Body of pancreas (tissue), 4 donors: ENCODE results near the gene CARHSP1. TPM values are rescaled to one million over a fixed set of nuclear protein-coding genes. Genes with fewer than 3 reads are reported as not detected.
A peak's percentile ranks its signal among the peaks of the same experiment; 100 is the strongest.

Experiments
- ATAC-seq: fragments of 150-250 bp; one replicate; pipeline ENCODE4 v1.9.1; 2016
- DNase-seq, 4 donors: peaks; one replicate each; pipeline ENCODE4 v3.0.0-alpha.2; 2019
- H3K27ac ChIP-seq, 4 donors: fragments of 200-600 bp; sonication (generic); 1 replicate in 3 of 4; 2 replicates in 1 of 4; pipeline versions ENCODE4 v1.5.1 to v1.6.1; 2016 to 2019; ENCODE audit warnings: mild to moderate bottlenecking in 1 of 4, mixed read lengths in 1 of 4, moderate library complexity in 1 of 4
- H3K27me3 ChIP-seq, 2 donors: fragments of 200-600 bp; sonication (generic); one replicate each; pipeline ENCODE4 v1.6.0; 2016; ENCODE audit warnings: mild to moderate bottlenecking in 1 of 2
- H3K36me3 ChIP-seq, 2 donors: fragments of 200-600 bp; sonication (generic); replicated peaks in 1 of 2; 2 replicates each; pipeline ENCODE4 v1.5.1; 2016; ENCODE audit warnings: low read depth in 2 of 2; ENCODE audit not compliant: insufficient read depth in 1 of 2
- H3K4me1 ChIP-seq: fragments of 200-600 bp; sonication (generic); one replicate; pipeline ENCODE4 v1.6.0; 2016
- H3K4me3 ChIP-seq, 2 donors: fragments of 200-600 bp; sonication (generic); 1 replicate in 1 of 2; 2 replicates in 1 of 2; pipeline ENCODE4 v1.5.1; 2016 to 2019
- H3K9me3 ChIP-seq, 3 donors: fragments of 200-600 bp; sonication (generic); 1 replicate in 2 of 3; 2 replicates in 1 of 3; pipeline ENCODE4 v1.5.1; 2016
- POLR2A ChIP-seq, 3 donors: fragments of 450-650 bp; IDR thresholded peaks; one replicate each; pipeline ENCODE4 v1.6.1; 2016; ENCODE audit warnings: antibody characterized with exemption in 3 of 3, mild to moderate bottlenecking in 2 of 3
- WGBS, 2 donors: methylation state at CpG; one replicate each; pipeline ENCODE4 v1.1.5; 2017; 5-methylcytosine and 5-hydroxymethylcytosine counted together
- intact Hi-C: fragments of 100-400 bp; cut with DNase I; formaldehyde crosslinking; loops from one replicate; pipeline ENCODE4 v1.15.1; 2023
- total RNA-seq, 2 donors: library from RNA; depleted of rRNA; stranded (reverse); fragments of >200 nt; gene quantifications; one replicate each; pipeline ENCODE4 v1.1.0, GENCODE V29; 2016
- TF ChIP-seq, protein P1 (sequence below), 7 experiments: fragments of 450-650 bp in 4 of 7; fragments of 200-600 bp in 3 of 7; sonication (generic) in 3 of 7; IDR thresholded peaks; one replicate each; pipeline ENCODE4 v1.5.1; 2016 to 2019; ENCODE audit warnings: antibody characterized with exemption in 7 of 7

CARHSP1 gene
- total RNA-seq, 2 donors from 2014 or later: 16.5 to 59.9 TPM

DNA sequence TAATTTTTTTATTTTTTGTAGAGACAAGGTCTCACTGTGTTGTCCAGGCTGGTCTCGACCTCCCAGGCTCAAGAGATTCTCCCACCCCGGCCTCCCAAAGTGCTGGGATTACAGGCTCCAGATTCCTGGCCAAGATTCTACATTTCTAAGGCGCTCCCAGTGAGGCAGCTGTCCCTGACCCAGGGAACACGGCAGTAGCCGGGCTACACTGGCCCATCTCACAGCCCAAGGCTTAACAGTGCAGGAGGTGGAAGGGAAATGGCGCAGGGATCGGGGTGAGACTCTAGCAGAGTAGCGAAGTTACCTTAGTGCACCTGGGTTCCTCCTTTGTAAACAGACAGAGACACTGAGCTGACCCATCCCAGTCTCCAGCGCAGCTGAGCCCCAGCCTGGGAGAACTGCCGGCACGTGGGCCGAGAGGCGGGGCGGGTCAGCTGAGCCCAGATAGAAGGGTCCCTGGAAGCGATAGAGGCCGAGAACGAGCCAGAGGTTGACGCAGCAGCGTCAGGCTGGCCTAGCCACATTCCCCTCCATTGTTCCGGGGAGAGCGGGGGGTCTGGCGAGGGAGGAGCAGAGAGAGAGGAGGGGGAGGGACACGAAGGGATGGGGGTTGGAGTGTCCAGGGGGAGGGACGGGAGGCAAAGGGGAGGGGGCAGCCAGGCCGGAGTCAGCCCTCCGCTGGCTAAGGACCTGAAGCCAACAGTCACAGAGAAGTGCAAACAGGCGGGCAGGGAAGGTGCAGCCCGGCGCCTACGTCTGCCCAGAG lies 2.5 kb downstream of the CARHSP1 start:
- Histone ChIP-seq H3K36me3 (no peaks in the 10 kb centered on the region), H3K4me3 (peak overlapping the region in 1 of 2 donors; percentile 12), H3K27ac (peak overlapping the region; percentile 48 to 94 (median 91)), H3K9me3 (no peaks in the 10 kb centered on the region), H3K4me1 (peaks cover 81% of the 10 kb centered on the region), H3K27me3 (no peaks in the 10 kb centered on the region)
- ATAC-seq (no peak), DNase-seq (peak in 2 of 4 donors; percentile 59 to 60)
- intact Hi-C loops: no loop called here
- WGBS, 2 donors: 21 to 22% methylated on average over 13 to 26 of the region's 30 CpGs
- TF ChIP-seq POLR2A (IDR thresholded peaks at IDR 0.05): peak in 2 of 3 donors; percentile 21 to 53
- TF ChIP-seq, protein P1, sequence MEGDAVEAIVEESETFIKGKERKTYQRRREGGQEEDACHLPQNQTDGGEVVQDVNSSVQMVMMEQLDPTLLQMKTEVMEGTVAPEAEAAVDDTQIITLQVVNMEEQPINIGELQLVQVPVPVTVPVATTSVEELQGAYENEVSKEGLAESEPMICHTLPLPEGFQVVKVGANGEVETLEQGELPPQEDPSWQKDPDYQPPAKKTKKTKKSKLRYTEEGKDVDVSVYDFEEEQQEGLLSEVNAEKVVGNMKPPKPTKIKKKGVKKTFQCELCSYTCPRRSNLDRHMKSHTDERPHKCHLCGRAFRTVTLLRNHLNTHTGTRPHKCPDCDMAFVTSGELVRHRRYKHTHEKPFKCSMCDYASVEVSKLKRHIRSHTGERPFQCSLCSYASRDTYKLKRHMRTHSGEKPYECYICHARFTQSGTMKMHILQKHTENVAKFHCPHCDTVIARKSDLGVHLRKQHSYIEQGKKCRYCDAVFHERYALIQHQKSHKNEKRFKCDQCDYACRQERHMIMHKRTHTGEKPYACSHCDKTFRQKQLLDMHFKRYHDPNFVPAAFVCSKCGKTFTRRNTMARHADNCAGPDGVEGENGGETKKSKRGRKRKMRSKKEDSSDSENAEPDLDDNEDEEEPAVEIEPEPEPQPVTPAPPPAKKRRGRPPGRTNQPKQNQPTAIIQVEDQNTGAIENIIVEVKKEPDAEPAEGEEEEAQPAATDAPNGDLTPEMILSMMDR (IDR thresholded peaks at IDR 0.05): no peak

DNA sequence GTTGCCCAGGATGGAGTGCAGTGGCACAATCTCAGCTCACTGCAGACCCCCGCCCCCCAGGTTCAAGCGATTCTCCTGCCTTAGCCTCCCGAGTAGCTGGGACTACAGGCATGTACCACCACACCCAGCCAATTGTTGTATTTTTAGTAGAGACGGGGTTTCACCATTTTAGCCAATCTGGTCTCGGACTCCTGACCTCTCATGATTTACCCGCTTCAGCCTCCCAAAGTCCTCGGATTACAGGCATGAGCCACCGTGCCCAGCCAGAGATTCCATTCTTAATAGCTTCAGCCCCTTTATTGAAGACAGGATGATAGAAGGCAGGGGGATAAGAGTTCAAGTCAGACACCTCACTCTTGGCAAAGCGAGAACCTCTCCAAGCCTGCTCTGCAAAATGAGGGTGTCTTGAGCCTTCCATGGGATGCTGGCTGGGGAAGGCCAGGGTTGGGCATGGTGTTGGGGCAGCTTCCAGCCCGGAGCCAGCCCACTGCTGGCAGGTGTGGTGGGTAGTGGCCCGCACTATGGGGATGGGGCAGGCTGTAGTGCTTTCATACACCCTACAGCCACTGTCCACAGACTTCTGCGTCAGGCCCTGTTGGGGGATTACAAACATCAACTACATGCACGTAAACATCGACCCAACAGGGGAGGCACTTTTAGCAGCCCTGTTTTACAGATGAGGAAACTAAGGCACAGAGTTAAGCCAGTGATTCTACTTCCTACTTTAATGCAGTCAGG lies 3.5 kb downstream of the CARHSP1 start:
- Histone ChIP-seq H3K27ac (peak overlapping the region; percentile 81 to 94 (median 91)), H3K9me3 (no peaks in the 10 kb centered on the region), H3K4me1 (peaks cover 80% of the 10 kb centered on the region), H3K36me3 (no peaks in the 10 kb centered on the region), H3K4me3 (no peak overlapping the region), H3K27me3 (no peaks in the 10 kb centered on the region)
- intact Hi-C loops: no loop called here
- DNase-seq (no peak), ATAC-seq (no peak)
- 90 to 98% methylated on average over 13 to 14 of the region's 14 CpGs for WGBS, 2 donors
- TF ChIP-seq, protein P1 (IDR thresholded peaks at IDR 0.05): no peak
- no peak for TF ChIP-seq POLR2A (IDR thresholded peaks at IDR 0.05)

DNA sequence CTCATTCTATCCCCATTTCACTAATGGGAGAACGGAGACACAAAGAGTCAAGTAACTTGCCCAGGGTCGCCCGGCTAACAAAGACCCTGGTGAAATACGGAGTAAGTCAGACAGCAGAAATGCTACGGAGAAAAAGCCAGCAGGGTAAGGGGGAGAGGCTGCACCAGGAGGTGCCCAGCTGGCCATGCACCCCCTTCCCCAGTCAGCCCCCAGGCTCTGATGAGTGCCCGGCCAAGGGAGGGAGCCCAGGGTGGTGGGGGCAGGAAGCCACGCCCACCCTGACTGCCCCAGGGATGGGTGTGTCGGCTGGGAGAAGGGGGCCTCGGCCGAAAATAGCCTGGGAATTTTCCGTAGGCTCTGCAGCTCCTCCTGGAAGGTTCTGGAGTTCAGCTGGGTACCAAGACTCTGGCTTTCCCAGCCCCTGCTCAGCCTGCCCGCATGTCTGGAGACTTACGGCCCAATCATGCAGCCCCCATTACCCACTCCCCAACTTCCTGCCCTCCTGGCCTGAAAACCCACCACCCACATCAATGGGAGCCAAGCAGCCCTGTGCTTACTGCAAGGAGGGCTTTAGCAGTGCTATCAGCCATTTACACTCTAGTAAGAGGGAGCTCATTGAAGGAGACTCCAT lies 4.2 kb downstream of the CARHSP1 start:
- intact Hi-C loops: no loop called here
- Histone ChIP-seq H3K4me1 (peaks cover 86% of the 10 kb centered on the region), H3K27me3 (no peaks in the 10 kb centered on the region), H3K4me3 (no peak overlapping the region), H3K27ac (peak overlapping the region; percentile 81 to 94 (median 91)), H3K36me3 (no peaks in the 10 kb centered on the region), H3K9me3 (no peaks in the 10 kb centered on the region)
- TF ChIP-seq POLR2A (IDR thresholded peaks at IDR 0.05): no peak
- TF ChIP-seq, protein P1 (IDR thresholded peaks at IDR 0.05): no peak
- WGBS, 2 donors: 30 to 35% methylated on average over 7 to 13 of the region's 13 CpGs
- ATAC-seq (no peak), DNase-seq (no peak)

DNA sequence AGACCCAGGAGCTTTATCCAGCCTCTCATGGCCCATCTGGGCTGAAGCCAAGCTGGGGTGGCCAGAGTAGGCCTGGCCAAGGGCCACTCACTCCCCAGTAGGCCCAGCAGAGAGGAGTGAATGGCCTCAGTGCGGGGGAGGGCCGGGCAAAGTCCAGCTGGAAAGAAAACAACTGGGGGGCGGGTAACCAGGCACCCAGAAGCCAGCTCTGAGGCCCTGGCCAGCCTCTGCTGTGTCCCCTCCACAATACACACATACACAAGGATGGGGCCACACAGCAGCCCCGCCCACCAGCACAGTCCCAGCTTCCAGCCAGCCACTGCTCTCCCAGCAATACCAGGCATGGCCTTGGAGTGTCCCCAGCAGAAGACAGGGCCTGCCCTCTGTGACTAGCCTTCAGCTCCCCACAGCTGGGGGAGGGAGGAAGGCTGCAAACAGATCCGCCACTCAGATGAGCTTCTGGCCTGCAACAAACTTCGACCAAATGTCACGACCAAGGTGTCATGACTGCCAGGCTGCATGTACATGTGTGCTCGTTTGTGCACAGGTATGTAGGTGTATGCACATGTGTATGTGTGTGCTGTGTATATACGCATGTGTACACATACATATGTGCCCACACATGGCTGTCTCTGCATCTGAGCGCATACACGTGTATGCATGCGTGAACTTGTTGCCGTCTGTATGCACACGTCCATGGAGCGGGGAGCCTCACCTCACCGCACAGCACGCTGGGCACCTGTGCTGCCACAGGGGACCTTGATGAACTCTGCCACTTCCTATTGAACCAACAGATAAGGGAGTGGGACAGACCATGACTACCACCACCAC lies 5.0 kb downstream of the CARHSP1 start:
- no peaks in the 10 kb centered on the region for H3K9me3 ChIP-seq
- H3K27ac ChIP-seq: peak overlapping the region; percentile 81 to 94 (median 91)
- no peaks in the 10 kb centered on the region for H3K27me3 ChIP-seq
- H3K36me3 ChIP-seq: no peaks in the 10 kb centered on the region
- ATAC-seq (peak; percentile 78), DNase-seq (peak; percentile 87 to 96 (median 96))
- TF ChIP-seq POLR2A (IDR thresholded peaks at IDR 0.05): peak in 2 of 3 donors; percentile 36 to 42
- TF ChIP-seq, protein P1 (IDR thresholded peaks at IDR 0.05): peak in 4 of 7 experiments; percentile 41 to 44 (median 41)
- 13 to 18% methylated on average over 10 to 17 of the region's 17 CpGs for WGBS, 2 donors
- H3K4me3 ChIP-seq: no peak overlapping the region
- peaks cover 90% of the 10 kb centered on the region for H3K4me1 ChIP-seq
- intact Hi-C loops: no loop called here
